ENCODE data around the gene P2RY6.

- no peak for TF ChIP-seq CTCF (IDR thresholded peaks at IDR 0.05)
- no peak for TF ChIP-seq EP300 (IDR thresholded peaks at IDR 0.05)
- no peak for TF ChIP-seq POLR2A (IDR thresholded peaks at IDR 0.05)
These were observed 36.1 kb downstream of the P2RY6 start, which contains the start of gene ARHGEF17 for GRCh38 chr11:73308003-73308960.

All from suprapubic skin (tissue), 3 donors.